K562 (cell line): ENCODE data around the gene CA7.

Source experiments
- CTCF ChIP-seq, 3 experiments: IDR thresholded peaks in 2 of 3; conservative IDR thresholded peaks in 1 of 3; 2 replicates each; pipeline ENCODE4 v1.5.1; 2011 to 2012; ENCODE audit warnings: low read length in 3 of 3, mild to moderate bottlenecking in 3 of 3, control low read depth in 2 of 3, improper control_type of control experiment in 1 of 3, inconsistent platforms in 1 of 3, low read depth in 1 of 3, mixed read lengths in 1 of 3, moderate library complexity in 1 of 3; ENCODE audit not compliant: insufficient read depth in 2 of 3
- EP300 ChIP-seq: IDR thresholded peaks from 2 replicates; pipeline ENCODE4 v1.6.1; 2012; ENCODE audit warnings: low read length, improper control_type of control experiment
- GATAD2A ChIP-seq: fragments of 450-650 bp; IDR thresholded peaks from 2 replicates; pipeline ENCODE4 v1.6.1; 2017

GRCh38 chr16:66845080-66845410 is 831 bp downstream of the CA7 start:
- TF ChIP-seq CTCF (IDR thresholded peaks at IDR 0.05 in 2 of 3, conservative IDR thresholded peaks at IDR 0.05 in 1 of 3; ENCODE audit: insufficient read depth in 2 of 3, low read depth in 1 of 3, low read length in 3 of 3): no peak
- TF ChIP-seq EP300: no peak
- TF ChIP-seq GATAD2A: no peak
